ENCODE data around the gene CABCOCO1.

The CABCOCO1 gene

GRCh38 chr10:61754587-61755550 is 92.1 kb downstream of the CABCOCO1 start:
- 100% methylated on average over 3 of the region's 4 CpGs; no CpG with 5 or more reads in 1 of the 2 experiments for WGBS, 2 experiments (ENCODE audit: insufficient coverage in 2 of 2)
- H3K9me3 ChIP-seq (ENCODE audit: control insufficient read depth, low read length), result peaks cover 2% of the 10 kb centered on the region

GRCh38 chr10:61757001-61757400 is 94.3 kb downstream of the CABCOCO1 start:
- Histone ChIP-seq H3K27ac (ENCODE audit: low read depth, low read length, severe bottlenecking) (no peak overlapping the region), H3K9me3 (ENCODE audit: control insufficient read depth, low read length) (peaks cover 8% of the 10 kb centered on the region), H3K4me3 (ENCODE audit: extremely low read depth, insufficient read depth, low read length, poor library complexity, severe bottlenecking) (no peak overlapping the region), H3K36me3 (ENCODE audit: control insufficient read depth, insufficient read depth, low read length) (no peaks in the 10 kb centered on the region), H3K4me1 (ENCODE audit: control insufficient read depth, insufficient read depth, low read length, poor library complexity, severe bottlenecking) (peaks cover 33% of the 10 kb centered on the region)
- WGBS, 2 experiments (ENCODE audit: insufficient coverage in 2 of 2), result no CpG with 5 or more reads among the region's 3 CpGs

More at GRCh38 chr10:61754587-61755550, 92.1 kb downstream of the CABCOCO1 start:
- Histone ChIP-seq H3K36me3 (ENCODE audit: control insufficient read depth, insufficient read depth, low read length) (no peaks in the 10 kb centered on the region), H3K4me3 (ENCODE audit: extremely low read depth, insufficient read depth, low read length, poor library complexity, severe bottlenecking) (no peak overlapping the region), H3K4me1 (ENCODE audit: control insufficient read depth, insufficient read depth, low read length, poor library complexity, severe bottlenecking) (peaks cover 36% of the 10 kb centered on the region), H3K27ac (ENCODE audit: low read depth, low read length, severe bottlenecking) (no peak overlapping the region)

GRCh38 chr10:61757525-61758397 is 95.0 kb downstream of the CABCOCO1 start:
- Histone ChIP-seq H3K36me3 (ENCODE audit: control insufficient read depth, insufficient read depth, low read length) (no peaks in the 10 kb centered on the region), H3K4me1 (ENCODE audit: control insufficient read depth, insufficient read depth, low read length, poor library complexity, severe bottlenecking) (peaks cover 33% of the 10 kb centered on the region), H3K27ac (ENCODE audit: low read depth, low read length, severe bottlenecking) (no peak overlapping the region), H3K4me3 (ENCODE audit: extremely low read depth, insufficient read depth, low read length, poor library complexity, severe bottlenecking) (no peak overlapping the region), H3K9me3 (ENCODE audit: control insufficient read depth, low read length) (peaks cover 8% of the 10 kb centered on the region)
- 82 to 83% methylated on average over 1 to 2 of the region's 2 CpGs for WGBS, 2 experiments (ENCODE audit: insufficient coverage in 2 of 2)

GRCh38 chr10:61758433-61758832 is 95.7 kb downstream of the CABCOCO1 start:
- Histone ChIP-seq H3K27ac (ENCODE audit: low read depth, low read length, severe bottlenecking) (no peak overlapping the region), H3K9me3 (ENCODE audit: control insufficient read depth, low read length) (peaks cover 8% of the 10 kb centered on the region), H3K4me3 (ENCODE audit: extremely low read depth, insufficient read depth, low read length, poor library complexity, severe bottlenecking) (no peak overlapping the region), H3K36me3 (ENCODE audit: control insufficient read depth, insufficient read depth, low read length) (no peaks in the 10 kb centered on the region), H3K4me1 (ENCODE audit: control insufficient read depth, insufficient read depth, low read length, poor library complexity, severe bottlenecking) (peaks cover 32% of the 10 kb centered on the region)
- no CpG with 5 or more reads among the region's 3 CpGs for WGBS, 2 experiments (ENCODE audit: insufficient coverage in 2 of 2)

- 80 to 95% methylated on average over 1 to 4 of the region's 4 CpGs for WGBS, 2 experiments (ENCODE audit: insufficient coverage in 2 of 2)
- Histone ChIP-seq H3K9me3 (ENCODE audit: control insufficient read depth, low read length) (peaks cover 8% of the 10 kb centered on the region), H3K36me3 (ENCODE audit: control insufficient read depth, insufficient read depth, low read length) (no peaks in the 10 kb centered on the region), H3K4me3 (ENCODE audit: extremely low read depth, insufficient read depth, low read length, poor library complexity, severe bottlenecking) (no peak overlapping the region), H3K27ac (ENCODE audit: low read depth, low read length, severe bottlenecking) (no peak overlapping the region), H3K4me1 (ENCODE audit: control insufficient read depth, insufficient read depth, low read length, poor library complexity, severe bottlenecking) (peaks cover 27% of the 10 kb centered on the region)
Observed at GRCh38 chr10:61759751-61760150, 97.0 kb downstream of the CABCOCO1 start.

GRCh38 chr10:61760943-61761824 is 98.5 kb downstream of the CABCOCO1 start:
- 81 to 83% methylated on average over 3 of the region's 4 CpGs for WGBS, 2 experiments (ENCODE audit: insufficient coverage in 2 of 2)
- Histone ChIP-seq H3K27ac (ENCODE audit: low read depth, low read length, severe bottlenecking) (no peak overlapping the region), H3K9me3 (ENCODE audit: control insufficient read depth, low read length) (peaks cover 8% of the 10 kb centered on the region)

GRCh38 chr10:61761825-61762217 is 99.1 kb downstream of the CABCOCO1 start:
- Histone ChIP-seq H3K4me1 (ENCODE audit: control insufficient read depth, insufficient read depth, low read length, poor library complexity, severe bottlenecking) (peaks cover 21% of the 10 kb centered on the region), H3K4me3 (ENCODE audit: extremely low read depth, insufficient read depth, low read length, poor library complexity, severe bottlenecking) (no peak overlapping the region), H3K9me3 (ENCODE audit: control insufficient read depth, low read length) (peaks cover 8% of the 10 kb centered on the region), H3K36me3 (ENCODE audit: control insufficient read depth, insufficient read depth, low read length) (no peaks in the 10 kb centered on the region), H3K27ac (ENCODE audit: low read depth, low read length, severe bottlenecking) (no peak overlapping the region)
- WGBS, 2 experiments (ENCODE audit: insufficient coverage in 2 of 2), result 86 to 100% methylated on average over 1 of the region's 3 CpGs

More at GRCh38 chr10:61760943-61761824, 98.5 kb downstream of the CABCOCO1 start:
- Histone ChIP-seq H3K36me3 (ENCODE audit: control insufficient read depth, insufficient read depth, low read length) (no peaks in the 10 kb centered on the region), H3K4me1 (ENCODE audit: control insufficient read depth, insufficient read depth, low read length, poor library complexity, severe bottlenecking) (peaks cover 21% of the 10 kb centered on the region), H3K4me3 (ENCODE audit: extremely low read depth, insufficient read depth, low read length, poor library complexity, severe bottlenecking) (no peak overlapping the region)

GRCh38 chr10:61763778-61764177 is 101.0 kb downstream of the CABCOCO1 start:
- peaks cover 8% of the 10 kb centered on the region for H3K9me3 ChIP-seq (ENCODE audit: control insufficient read depth, low read length)
- no peaks in the 10 kb centered on the region for H3K36me3 ChIP-seq (ENCODE audit: control insufficient read depth, insufficient read depth, low read length)
- H3K4me1 ChIP-seq (ENCODE audit: control insufficient read depth, insufficient read depth, low read length, poor library complexity, severe bottlenecking), result peaks cover 16% of the 10 kb centered on the region
- 92 to 94% methylated on average over 3 of the region's 3 CpGs for WGBS, 2 experiments (ENCODE audit: insufficient coverage in 2 of 2)
- H3K27ac ChIP-seq (ENCODE audit: low read depth, low read length, severe bottlenecking), result no peak overlapping the region
- no peak overlapping the region for H3K4me3 ChIP-seq (ENCODE audit: extremely low read depth, insufficient read depth, low read length, poor library complexity, severe bottlenecking)

GRCh38 chr10:61764486-61764885 is 101.8 kb downstream of the CABCOCO1 start:
- no peak overlapping the region for H3K27ac ChIP-seq (ENCODE audit: low read depth, low read length, severe bottlenecking)
- H3K9me3 ChIP-seq (ENCODE audit: control insufficient read depth, low read length), result peaks cover 8% of the 10 kb centered on the region
- peaks cover 16% of the 10 kb centered on the region for H3K4me1 ChIP-seq (ENCODE audit: control insufficient read depth, insufficient read depth, low read length, poor library complexity, severe bottlenecking)
- H3K4me3 ChIP-seq (ENCODE audit: extremely low read depth, insufficient read depth, low read length, poor library complexity, severe bottlenecking), result no peak overlapping the region
- H3K36me3 ChIP-seq (ENCODE audit: control insufficient read depth, insufficient read depth, low read length), result no peaks in the 10 kb centered on the region
- 87% methylated on average over 4 of the region's 5 CpGs; no CpG with 5 or more reads in 1 of the 2 experiments for WGBS, 2 experiments (ENCODE audit: insufficient coverage in 2 of 2)

All from mesodermal cell (in vitro differentiated cells).